ENCODE data around the gene EP400. TPM values are rescaled to one million over a fixed set of nuclear protein-coding genes. Genes with fewer than 3 reads are reported as not detected.

EP400 gene
- total and polyA plus RNA-seq, 4 donors: 11.4 to 47.8 (median 25.7) TPM

GRCh38 chr12:132106921-132107320 lies 157.2 kb downstream of the EP400 start:
- Histone ChIP-seq H3K36me3 (ENCODE audit: control insufficient read depth in 4 of 4, insufficient read depth in 4 of 4, low read length in 4 of 4) (peaks cover 0 to 26% (median 13%) of the 10 kb centered on the region in 4 donors), H3K9ac (ENCODE audit: insufficient read depth in 1 of 2, low read length in 2 of 2) (no peak overlapping the region), H3K4me1 (ENCODE audit: control insufficient read depth in 5 of 5, insufficient read depth in 5 of 5, low read length in 5 of 5) (no peaks in the 10 kb centered on the region), H3K4me3 (no peak overlapping the region), H3K27me3 (ENCODE audit: control insufficient read depth in 3 of 3, insufficient read depth in 3 of 3, low read length in 2 of 3) (no peaks in the 10 kb centered on the region), H3K9me3 (ENCODE audit: control insufficient read depth in 4 of 4, insufficient read depth in 3 of 4, low read length in 3 of 4) (peaks cover 0 to 2% (median 0%) of the 10 kb centered on the region in 4 donors), H3K27ac (ENCODE audit: low read depth in 1 of 2, low read length in 1 of 2) (no peak overlapping the region)
- no peak for DNase-seq
- no peak for TF ChIP-seq CTCF (IDR thresholded peaks at IDR 0.05; ENCODE audit: control extremely low read depth, extremely low read depth)
- no peak for ATAC-seq (ENCODE audit: insufficient read depth, low FRiP score)
- WGBS, 2 donors: 98% methylated on average over 7 of the region's 7 CpGs

- H3K4me3 ChIP-seq: no peak overlapping the region
- H3K27me3 ChIP-seq (ENCODE audit: control insufficient read depth in 3 of 3, insufficient read depth in 3 of 3, low read length in 2 of 3): no peaks in the 10 kb centered on the region
- DNase-seq (peak in 1 of 3 donors; percentile 1), ATAC-seq (ENCODE audit: insufficient read depth, low FRiP score) (no peak)
- 86 to 89% methylated on average over 16 of the region's 16 CpGs for WGBS, 2 donors
- H3K36me3 ChIP-seq (ENCODE audit: control insufficient read depth in 4 of 4, insufficient read depth in 4 of 4, low read length in 4 of 4): peaks cover 0 to 27% (median 14%) of the 10 kb centered on the region in 4 donors
- H3K4me1 ChIP-seq (ENCODE audit: control insufficient read depth in 5 of 5, insufficient read depth in 5 of 5, low read length in 5 of 5): no peaks in the 10 kb centered on the region
- no peak overlapping the region for H3K9ac ChIP-seq (ENCODE audit: insufficient read depth in 1 of 2, low read length in 2 of 2)
- H3K27ac ChIP-seq (ENCODE audit: low read depth in 1 of 2, low read length in 1 of 2): no peak overlapping the region
- H3K9me3 ChIP-seq (ENCODE audit: control insufficient read depth in 4 of 4, insufficient read depth in 3 of 4, low read length in 3 of 4): peaks cover 0 to 2% (median 0%) of the 10 kb centered on the region in 4 donors
- TF ChIP-seq CTCF (IDR thresholded peaks at IDR 0.05; ENCODE audit: control extremely low read depth, extremely low read depth): no peak
Observed at GRCh38 chr12:132108211-132108832, 158.6 kb downstream of the EP400 start.

GRCh38 chr12:132109741-132110140 lies 160.0 kb downstream of the EP400 start:
- DNase-seq: no peak
- WGBS, 2 donors: 81 to 89% methylated on average over 8 of the region's 8 CpGs
- Histone ChIP-seq H3K27ac (ENCODE audit: low read depth in 1 of 2, low read length in 1 of 2) (no peak overlapping the region), H3K4me3 (no peak overlapping the region), H3K4me1 (ENCODE audit: control insufficient read depth in 5 of 5, insufficient read depth in 5 of 5, low read length in 5 of 5) (no peaks in the 10 kb centered on the region), H3K36me3 (ENCODE audit: control insufficient read depth in 4 of 4, insufficient read depth in 4 of 4, low read length in 4 of 4) (peaks cover 4 to 33% (median 15%) of the 10 kb centered on the region in 4 donors), H3K9ac (ENCODE audit: insufficient read depth in 1 of 2, low read length in 2 of 2) (no peak overlapping the region), H3K9me3 (ENCODE audit: control insufficient read depth in 4 of 4, insufficient read depth in 3 of 4, low read length in 3 of 4) (no peaks in the 10 kb centered on the region), H3K27me3 (ENCODE audit: control insufficient read depth in 3 of 3, insufficient read depth in 3 of 3, low read length in 2 of 3) (no peaks in the 10 kb centered on the region)
- no peak for TF ChIP-seq CTCF (IDR thresholded peaks at IDR 0.05; ENCODE audit: control extremely low read depth, extremely low read depth)
- ATAC-seq (ENCODE audit: insufficient read depth, low FRiP score): no peak

- Histone ChIP-seq H3K9ac (ENCODE audit: insufficient read depth in 1 of 2, low read length in 2 of 2) (no peak overlapping the region), H3K27me3 (ENCODE audit: control insufficient read depth in 3 of 3, insufficient read depth in 3 of 3, low read length in 2 of 3) (no peaks in the 10 kb centered on the region), H3K9me3 (ENCODE audit: control insufficient read depth in 4 of 4, insufficient read depth in 3 of 4, low read length in 3 of 4) (no peaks in the 10 kb centered on the region), H3K27ac (ENCODE audit: low read depth in 1 of 2, low read length in 1 of 2) (no peak overlapping the region), H3K4me3 (no peak overlapping the region), H3K36me3 (ENCODE audit: control insufficient read depth in 4 of 4, insufficient read depth in 4 of 4, low read length in 4 of 4) (peaks cover 4 to 36% (median 13%) of the 10 kb centered on the region in 4 donors), H3K4me1 (ENCODE audit: control insufficient read depth in 5 of 5, insufficient read depth in 5 of 5, low read length in 5 of 5) (no peaks in the 10 kb centered on the region)
- DNase-seq (no peak), ATAC-seq (ENCODE audit: insufficient read depth, low FRiP score) (no peak)
- TF ChIP-seq CTCF (IDR thresholded peaks at IDR 0.05; ENCODE audit: control extremely low read depth, extremely low read depth): no peak
- WGBS, 2 donors: 79 to 96% methylated on average over 3 of the region's 3 CpGs
Observed at GRCh38 chr12:132110677-132111076, 160.9 kb downstream of the EP400 start.
